Stimulated activated naive B cell treated with anti-CD40 and anti-IgM and Interleukin-4, amounts not matched to agents 10 μg/mL and 1 μg/mL and 100 μg/mL, for 72 hours (primary cell): ENCODE data around the gene GPR137.
A peak's percentile ranks its signal among the peaks of the same experiment; 100 is the strongest.

Experiments
- ATAC-seq, 2 donors: fragments of 150-1000 bp; cut with Tn5 transposase; replicated peaks; 2 replicates each; pipeline ENCODE4 v1.10.0; 2021; ENCODE audit warnings: moderate library complexity in 1 of 2
- DNase-seq: peaks from one replicate; pipeline ENCODE4 v3.0.0; 2021
- H3K27ac Mint-ChIP-seq: one replicate; pipeline ENCODE4 v1.8.0; 2022; ENCODE audit warnings: mild to moderate bottlenecking, mixed read lengths
- H3K27me3 Mint-ChIP-seq, 2 donors: one replicate each; pipeline ENCODE4 v1.8.0; 2022; ENCODE audit warnings: mixed read lengths in 2 of 2
- H3K36me3 Mint-ChIP-seq, 2 donors: one replicate each; pipeline ENCODE4 v1.8.0; 2022; ENCODE audit warnings: mixed read lengths in 2 of 2, mild to moderate bottlenecking in 1 of 2
- H3K4me1 Mint-ChIP-seq, 2 donors: one replicate each; pipeline ENCODE4 v1.8.0; 2022; ENCODE audit warnings: mixed read lengths in 2 of 2, mild to moderate bottlenecking in 1 of 2
- H3K4me3 Mint-ChIP-seq, 2 donors: one replicate each; pipeline ENCODE4 v1.8.0; 2022; ENCODE audit warnings: mild to moderate bottlenecking in 2 of 2, mixed read lengths in 2 of 2, moderate library complexity in 1 of 2
- H3K9me3 Mint-ChIP-seq, 2 donors: one replicate each; pipeline ENCODE4 v1.8.0; 2022; ENCODE audit warnings: mixed read lengths in 2 of 2, mild to moderate bottlenecking in 1 of 2

Gene GPR137

DNA sequence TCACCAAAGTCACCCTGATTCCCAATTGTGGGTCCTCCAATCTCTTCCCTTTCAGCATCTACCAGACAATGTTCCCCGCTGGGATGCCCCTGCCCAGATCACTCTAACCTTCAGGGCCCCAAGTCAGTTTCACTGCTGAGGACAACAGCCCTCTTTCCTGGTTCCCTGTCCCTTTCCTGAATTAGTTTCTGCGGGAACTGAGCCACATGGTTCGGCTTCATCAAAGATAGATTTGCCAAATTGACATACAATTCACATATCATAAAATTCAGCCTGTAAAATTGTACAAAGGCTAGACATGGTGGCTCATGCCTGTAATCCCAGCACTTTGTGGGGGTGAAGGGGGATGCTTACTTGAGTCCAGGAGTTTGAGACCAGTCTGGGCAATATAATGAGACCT is 42.3 kb downstream of the GPR137 start:
- Mint-ChIP-seq H3K27ac (no peak overlapping the region), H3K36me3 (peaks cover 2 to 4% of the 10 kb centered on the region in 2 donors), H3K4me3 (no peak overlapping the region), H3K9me3 (peaks cover 0 to 2% of the 10 kb centered on the region in 2 donors), H3K4me1 (peaks cover 10 to 18% of the 10 kb centered on the region in 2 donors), H3K27me3 (no peaks in the 10 kb centered on the region)
- ATAC-seq (no peak), DNase-seq (no peak)

DNA sequence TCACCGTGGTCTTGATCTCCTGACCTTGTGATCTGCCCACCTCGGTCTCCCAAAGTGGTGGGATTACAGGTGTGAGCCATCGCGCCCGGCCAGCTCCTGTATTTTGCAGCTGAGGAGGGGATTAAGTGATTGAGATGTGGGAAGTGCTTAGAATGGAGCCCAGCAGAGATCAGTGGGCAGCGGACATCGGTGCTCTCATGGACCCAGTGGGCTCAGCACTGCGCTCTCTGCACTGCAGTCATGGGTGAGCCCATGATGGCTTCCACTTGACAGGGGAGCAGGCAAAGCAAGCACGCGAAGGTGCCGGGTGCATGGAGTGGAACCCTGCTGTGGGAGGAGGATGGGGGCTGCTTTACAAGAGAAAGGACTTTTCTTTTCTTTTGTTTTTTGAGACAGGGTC is 45.2 kb downstream of the GPR137 start:
- H3K36me3 Mint-ChIP-seq: peaks cover 3 to 5% of the 10 kb centered on the region in 2 donors
- no peak overlapping the region for H3K27ac Mint-ChIP-seq
- peaks cover 23 to 32% of the 10 kb centered on the region in 2 donors for H3K4me1 Mint-ChIP-seq
- DNase-seq: no peak
- ATAC-seq: no peak
- H3K4me3 Mint-ChIP-seq: no peak overlapping the region
- no peaks in the 10 kb centered on the region for H3K27me3 Mint-ChIP-seq
- H3K9me3 Mint-ChIP-seq: peaks cover 0 to 2% of the 10 kb centered on the region in 2 donors

DNA sequence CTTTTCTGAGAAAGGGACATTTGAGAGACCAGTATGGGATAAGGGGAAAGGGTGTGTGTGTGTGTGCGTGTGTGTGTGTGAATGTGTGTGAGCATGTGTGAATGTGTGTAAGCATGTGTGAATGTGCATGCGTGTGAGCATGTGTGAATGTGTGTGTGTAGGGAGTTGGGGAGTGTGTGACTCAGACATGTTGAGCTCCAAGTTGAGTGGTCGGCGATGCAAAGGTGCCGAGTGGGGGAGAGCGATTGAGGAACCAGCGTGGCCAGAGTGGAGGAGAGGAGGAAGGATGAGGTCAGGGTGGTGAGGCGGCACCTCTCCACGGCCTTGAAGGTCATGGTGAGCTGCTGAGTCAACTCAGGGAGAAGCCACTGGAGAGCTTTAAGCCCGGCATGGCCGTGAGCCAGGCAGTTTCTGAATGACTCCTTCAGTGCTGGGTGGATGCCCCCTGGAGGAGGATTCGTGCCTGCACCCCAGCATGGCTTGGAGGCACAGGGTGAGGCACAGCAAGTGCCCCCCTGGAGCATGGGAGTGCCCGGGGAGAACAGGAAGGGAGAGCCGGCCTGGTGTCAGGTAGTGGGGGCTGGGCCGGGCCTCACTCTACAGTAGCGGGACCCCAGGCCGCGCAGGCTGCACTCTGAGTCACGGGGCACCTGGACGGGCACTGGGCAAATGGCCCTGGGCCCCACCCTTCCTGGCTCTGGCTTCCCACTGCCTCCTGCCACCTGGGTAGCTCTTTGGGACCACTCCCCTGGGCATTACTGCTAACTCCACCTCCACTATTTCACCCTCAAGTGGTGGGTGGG is 46.1 kb downstream of the GPR137 start:
- peak; percentile 79 to 82 for ATAC-seq
- H3K36me3 Mint-ChIP-seq: peaks cover 4 to 5% of the 10 kb centered on the region in 2 donors
- H3K4me3 Mint-ChIP-seq: peak overlapping the region; percentile 3 to 4
- DNase-seq: peak; percentile 90
- peak overlapping the region; percentile 25 for H3K27ac Mint-ChIP-seq
- H3K4me1 Mint-ChIP-seq: peaks cover 23 to 39% of the 10 kb centered on the region in 2 donors
- H3K27me3 Mint-ChIP-seq: no peaks in the 10 kb centered on the region
- H3K9me3 Mint-ChIP-seq: peaks cover 0 to 2% of the 10 kb centered on the region in 2 donors

DNA sequence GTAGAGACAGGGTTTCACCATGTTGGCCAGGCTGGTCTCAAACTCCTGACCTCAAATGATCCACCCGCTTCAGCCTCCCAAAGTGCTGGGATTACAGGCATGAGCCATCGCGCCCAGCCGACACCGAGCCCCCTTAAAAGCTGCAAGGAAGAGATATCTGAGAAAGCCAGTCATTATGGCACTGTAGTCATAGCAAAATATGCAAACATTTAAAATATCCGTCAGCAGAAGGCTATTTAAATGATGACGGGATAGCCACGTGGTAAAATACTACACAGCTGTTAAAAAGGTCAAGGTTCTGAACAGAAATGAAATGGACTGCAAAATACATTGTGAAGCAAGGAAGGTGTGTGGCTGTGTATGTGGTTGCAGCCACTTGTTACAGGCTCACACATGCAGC is 47.9 kb downstream of the GPR137 start:
- Mint-ChIP-seq H3K27me3 (no peaks in the 10 kb centered on the region), H3K9me3 (no peaks in the 10 kb centered on the region), H3K4me3 (no peak overlapping the region), H3K27ac (no peak overlapping the region), H3K36me3 (peaks cover 8 to 11% of the 10 kb centered on the region in 2 donors), H3K4me1 (peaks cover 23 to 39% of the 10 kb centered on the region in 2 donors)
- ATAC-seq (no peak), DNase-seq (no peak)

DNA sequence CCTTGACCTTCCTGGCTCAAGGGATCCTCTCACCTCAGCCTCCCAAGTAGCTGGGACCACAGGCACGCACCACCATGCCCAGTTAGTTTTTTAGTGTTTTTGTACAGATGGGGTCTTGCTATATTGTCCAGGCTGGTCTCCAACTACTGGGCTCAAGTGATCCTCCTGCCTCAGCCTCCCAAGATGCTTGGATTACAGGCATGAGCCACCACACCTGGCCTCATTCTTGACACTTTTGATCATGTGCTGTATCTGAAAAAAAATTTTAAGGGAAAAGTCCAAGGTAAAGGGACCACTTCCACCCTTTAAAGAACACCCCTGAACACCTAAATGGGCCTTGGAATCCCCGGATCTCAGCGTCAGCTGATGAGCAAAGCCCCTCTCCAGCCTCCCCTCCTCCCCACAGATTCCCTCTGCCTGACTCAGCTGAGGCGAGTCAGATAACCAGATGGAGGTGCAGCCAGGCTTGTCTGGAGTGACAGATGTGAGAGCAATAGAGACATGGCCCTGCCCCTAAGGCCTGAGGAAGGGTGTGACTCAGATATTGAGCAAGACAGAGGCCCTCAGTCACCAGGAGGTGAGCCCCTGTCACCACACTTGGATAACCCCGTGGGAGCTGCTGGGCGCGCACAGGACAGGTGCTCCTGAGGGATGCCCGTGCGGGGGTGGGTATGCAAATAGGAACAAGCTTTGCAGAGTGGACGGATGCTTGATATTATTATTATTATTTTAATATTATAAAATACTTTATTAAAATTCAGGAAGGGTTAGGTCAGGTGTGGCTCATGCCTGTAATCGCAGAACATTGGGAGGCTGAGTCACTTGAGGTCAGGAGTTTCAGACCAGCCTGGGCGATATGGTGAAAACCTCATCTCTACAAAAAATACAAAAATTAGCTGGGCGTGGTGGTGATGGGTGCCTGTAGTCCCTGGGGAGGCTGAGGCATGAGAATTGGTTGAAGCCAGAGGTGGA is 49.4 kb downstream of the GPR137 start:
- H3K4me3 Mint-ChIP-seq: peak overlapping the region; percentile 67 to 79
- peaks cover 8 to 16% of the 10 kb centered on the region in 2 donors for H3K36me3 Mint-ChIP-seq
- H3K9me3 Mint-ChIP-seq: no peaks in the 10 kb centered on the region
- peak; percentile 82 for DNase-seq
- peak; percentile 82 to 83 for ATAC-seq
- H3K27ac Mint-ChIP-seq: peak overlapping the region; percentile 94
- H3K27me3 Mint-ChIP-seq: no peaks in the 10 kb centered on the region
- H3K4me1 Mint-ChIP-seq: peaks cover 27 to 52% of the 10 kb centered on the region in 2 donors

DNA sequence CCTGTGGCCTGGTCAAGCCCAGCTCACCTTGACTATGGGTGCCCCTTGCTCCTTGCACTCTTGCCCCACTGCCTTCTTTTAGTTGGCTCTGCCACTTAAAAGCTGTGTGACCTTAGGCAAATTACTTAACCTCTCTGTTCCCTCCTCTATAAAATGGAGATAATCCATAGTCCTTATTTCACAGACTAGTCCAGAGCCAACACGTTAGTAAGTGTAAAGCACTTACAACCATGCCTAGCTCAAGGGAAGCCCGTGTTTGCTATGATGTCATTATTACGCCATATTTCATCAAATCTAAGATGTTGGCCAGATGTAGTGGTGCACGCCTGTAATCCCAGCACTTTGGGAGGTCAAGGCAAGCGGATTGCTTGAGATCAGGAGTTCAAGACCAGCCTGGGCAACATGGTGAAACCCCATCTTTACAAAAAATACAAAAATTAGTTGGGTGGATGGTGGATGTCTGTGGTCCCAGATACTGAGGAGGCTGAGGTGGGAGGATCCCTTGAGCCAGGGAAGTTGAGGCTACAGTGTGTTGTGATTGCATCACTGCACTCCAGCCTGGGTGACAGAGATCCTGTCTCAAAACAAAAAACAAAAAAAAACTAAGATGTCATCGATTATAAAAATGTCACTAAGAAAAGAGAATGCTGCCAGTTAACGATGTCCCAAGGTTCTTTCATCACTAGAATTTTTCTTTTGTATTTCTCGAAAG is 52.0 kb downstream of the GPR137 start:
- Mint-ChIP-seq H3K27ac (no peak overlapping the region), H3K4me3 (no peak overlapping the region), H3K9me3 (no peaks in the 10 kb centered on the region)

DNA sequence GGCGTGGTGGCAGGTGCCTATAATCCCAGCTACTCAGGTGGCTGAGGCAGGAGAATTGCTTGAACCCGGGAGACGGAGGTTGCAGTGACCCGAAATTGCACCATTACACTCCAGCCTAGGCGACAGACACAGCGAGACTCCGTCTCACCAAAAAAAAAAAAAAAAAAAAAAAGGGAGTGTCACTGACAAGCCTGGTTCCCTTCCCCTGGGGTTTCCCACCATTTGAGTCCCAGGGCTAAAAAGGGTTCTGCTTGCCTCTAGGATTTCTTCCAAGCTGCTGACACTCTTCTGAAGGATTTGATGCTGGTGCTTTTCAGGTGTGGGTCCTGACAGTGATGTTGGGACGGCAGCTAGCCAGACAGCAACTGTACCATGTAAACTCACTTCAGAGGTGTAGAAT is 53.1 kb downstream of the GPR137 start:
- Mint-ChIP-seq H3K4me1 (peaks cover 42 to 74% of the 10 kb centered on the region in 2 donors), H3K27ac (peak overlapping the region; percentile 97), H3K27me3 (no peaks in the 10 kb centered on the region), H3K9me3 (no peaks in the 10 kb centered on the region), H3K36me3 (peaks cover 31 to 38% of the 10 kb centered on the region in 2 donors), H3K4me3 (peak overlapping the region; percentile 93 to 99)
- no peak for DNase-seq
- ATAC-seq: no peak

More for the DNA sequence above, 52.0 kb downstream of the GPR137 start:
- peaks cover 43 to 66% of the 10 kb centered on the region in 2 donors for H3K4me1 Mint-ChIP-seq
- no peaks in the 10 kb centered on the region for H3K27me3 Mint-ChIP-seq
- ATAC-seq (no peak), DNase-seq (no peak)
- peaks cover 28 to 37% of the 10 kb centered on the region in 2 donors for H3K36me3 Mint-ChIP-seq
